ENCODE measurements around the gene DLG1. TPM values are rescaled to one million over a fixed set of nuclear protein-coding genes. Genes with fewer than 3 reads are reported as not detected.

Gene DLG1
- total RNA-seq, 1 donor from 2014 or later: 49.0 TPM

DNA sequence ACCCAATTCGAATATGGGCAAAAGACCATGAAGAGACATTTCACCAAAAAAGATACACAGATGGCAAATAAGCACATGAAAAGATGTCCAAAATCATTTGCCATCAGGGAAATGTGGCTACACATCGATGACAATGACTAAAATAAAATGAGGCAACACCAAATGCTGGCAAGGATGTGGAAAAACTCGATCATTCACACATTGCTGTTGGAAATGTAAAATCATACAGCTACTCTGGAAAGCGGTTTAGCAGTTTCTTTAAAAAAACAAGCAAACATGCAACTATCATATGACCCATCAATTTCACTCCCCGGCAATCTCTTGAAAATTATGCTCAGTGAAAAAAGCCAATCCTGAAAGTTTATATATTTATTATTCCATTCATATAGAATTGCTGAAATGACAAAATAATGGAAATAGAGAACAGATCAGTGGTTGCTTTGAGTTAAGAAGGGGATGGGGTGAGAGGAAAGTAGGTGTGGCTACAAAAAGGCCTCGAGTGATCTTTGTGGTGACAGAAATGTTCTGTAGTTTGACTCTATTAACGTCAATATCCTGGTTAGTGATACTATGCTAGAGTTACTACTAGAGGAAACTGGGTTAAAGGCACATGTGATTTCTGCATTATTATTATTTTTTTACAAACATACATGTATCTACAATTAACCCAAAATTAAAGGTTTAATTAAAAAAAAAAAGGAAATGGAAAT lies 45.0 kb downstream of the DLG1 start:
- ATAC-seq (no peak), DNase-seq (ENCODE audit: low spot score) (no peak)

DNA sequence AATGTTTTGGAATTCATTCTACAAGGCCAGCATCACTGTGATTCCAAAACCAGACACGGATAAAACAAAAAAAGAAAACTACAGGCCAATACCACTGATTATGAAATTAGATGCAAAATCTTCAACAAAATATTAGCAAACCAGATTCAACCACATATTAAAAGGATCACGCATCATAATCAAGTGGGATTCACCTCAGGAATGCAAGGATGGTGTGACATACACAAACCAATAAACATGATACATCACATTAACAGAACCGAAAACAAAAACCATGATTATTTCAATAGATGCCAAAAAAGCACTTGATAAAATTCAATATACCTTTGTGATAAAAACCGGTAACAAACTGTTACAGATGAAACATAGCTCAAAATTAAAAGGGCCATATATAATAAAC lies 48.9 kb downstream of the DLG1 start:
- ATAC-seq: no peak

DNA sequence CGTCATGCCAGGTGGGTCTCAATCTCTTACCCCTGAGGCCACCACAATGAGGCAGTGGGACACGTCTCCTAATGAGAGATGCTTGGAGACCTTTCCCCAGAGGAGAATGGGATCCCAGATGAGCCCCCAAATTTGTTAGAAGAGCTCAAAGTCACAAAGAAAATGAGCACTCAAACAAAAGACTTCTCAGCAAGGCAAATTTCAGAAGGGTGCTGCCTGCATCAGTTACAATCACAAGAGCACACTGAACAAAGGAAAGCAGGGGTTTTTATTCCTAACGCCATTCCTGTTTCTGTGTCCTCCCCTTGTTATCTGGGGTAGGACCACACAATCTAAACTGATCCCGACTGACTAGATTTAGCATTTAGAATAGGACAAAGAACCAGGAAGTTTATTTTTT lies 50.1 kb downstream of the DLG1 start:
- no peak for DNase-seq (ENCODE audit: low spot score)
- ATAC-seq: no peak

More for the DNA sequence above, 48.9 kb downstream of the DLG1 start:
- no peak for DNase-seq (ENCODE audit: low spot score)

DNA sequence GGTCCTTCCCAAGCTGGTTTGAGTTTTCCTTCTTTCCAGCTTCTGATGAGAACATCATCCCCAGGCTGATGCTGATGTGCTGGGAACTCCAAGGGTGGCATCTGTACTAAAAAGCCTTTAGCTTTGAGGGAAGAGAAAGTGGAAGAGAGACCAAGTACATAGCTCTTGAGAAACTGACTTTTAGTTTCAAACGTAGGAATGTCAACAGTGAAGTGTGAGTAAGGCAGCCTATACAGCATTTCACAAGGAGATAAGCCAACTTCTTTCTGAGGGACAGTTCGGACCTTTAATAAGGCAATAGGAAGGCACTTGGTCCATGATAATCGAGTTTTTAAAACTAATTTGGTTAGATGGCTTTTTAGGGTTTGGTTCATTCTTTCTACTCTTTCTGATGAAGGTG lies 53.7 kb downstream of the DLG1 start:
- no peak for ATAC-seq

DNA sequence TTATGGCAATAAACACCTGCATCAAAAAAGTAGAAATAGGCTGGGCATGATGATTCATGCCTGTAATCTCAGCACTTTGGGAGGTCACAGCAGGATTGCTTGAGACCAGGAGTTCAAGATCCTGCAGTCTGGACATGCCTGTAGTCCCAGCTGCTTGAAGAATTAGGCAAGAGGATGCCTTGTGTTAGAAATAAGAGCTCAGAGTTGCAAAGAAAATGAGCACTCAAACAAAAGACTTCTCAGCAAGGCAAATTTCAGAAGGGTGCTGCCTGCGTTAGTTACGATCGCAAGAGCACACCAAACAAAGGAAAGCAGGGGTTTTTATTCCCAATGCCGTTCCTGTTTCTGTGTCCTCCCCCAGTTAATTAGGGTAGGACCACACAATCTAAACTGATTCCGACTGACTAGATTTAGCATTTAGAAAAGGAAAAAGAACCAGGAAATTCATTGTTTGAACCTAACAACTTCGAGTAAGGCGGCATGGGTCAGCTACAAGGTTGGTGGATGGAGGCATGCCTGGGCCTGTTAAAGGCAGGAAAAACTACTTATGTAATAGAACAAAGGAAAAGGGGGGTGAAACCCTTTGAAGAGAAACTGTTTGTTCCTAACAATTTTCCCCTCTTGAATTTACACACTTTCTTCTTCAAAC lies 55.5 kb downstream of the DLG1 start:
- DNase-seq (ENCODE audit: low spot score): no peak
- ATAC-seq: no peak

More for the DNA sequence above, 53.7 kb downstream of the DLG1 start:
- no peak for DNase-seq (ENCODE audit: low spot score)

DNA sequence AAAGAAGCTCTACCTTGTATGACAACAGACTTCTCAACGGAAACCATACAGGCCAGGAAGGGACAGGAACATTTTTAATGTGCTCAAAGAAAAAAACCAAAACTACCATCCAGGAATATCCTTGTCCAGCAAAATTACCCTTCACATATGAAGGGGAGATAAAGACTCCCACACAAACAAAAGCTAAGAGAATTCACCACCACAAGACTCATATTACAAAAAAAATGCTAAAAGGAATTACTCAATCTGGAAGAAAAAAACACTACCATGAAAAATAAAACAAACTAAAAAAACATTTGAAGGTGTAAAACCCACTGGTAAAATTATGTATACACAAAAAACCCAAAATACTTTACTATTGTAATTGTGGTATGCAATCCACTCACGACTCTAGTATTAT lies 57.2 kb downstream of the DLG1 start:
- no peak for DNase-seq (ENCODE audit: low spot score)
- ATAC-seq: no peak

DNA sequence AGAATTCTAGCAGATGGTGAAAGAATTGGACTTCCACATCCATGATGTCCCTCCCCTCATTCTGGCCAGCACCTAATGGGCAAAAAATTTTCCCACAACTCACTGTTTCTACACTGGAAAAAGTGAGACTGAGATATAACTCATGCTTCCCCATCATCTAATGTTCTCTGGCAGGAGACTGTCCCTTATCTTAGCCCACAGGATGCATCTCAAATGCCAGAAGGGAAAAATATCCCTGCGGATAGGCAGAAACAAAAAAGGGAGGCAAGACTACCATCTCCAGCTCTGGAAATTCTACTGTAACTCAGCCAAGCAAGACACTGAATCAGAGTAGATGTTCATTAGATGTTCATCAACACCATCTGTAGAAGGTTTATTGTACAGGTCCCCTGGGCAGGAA lies 58.6 kb downstream of the DLG1 start:
- DNase-seq (ENCODE audit: low spot score) (no peak), ATAC-seq (no peak)

DNA sequence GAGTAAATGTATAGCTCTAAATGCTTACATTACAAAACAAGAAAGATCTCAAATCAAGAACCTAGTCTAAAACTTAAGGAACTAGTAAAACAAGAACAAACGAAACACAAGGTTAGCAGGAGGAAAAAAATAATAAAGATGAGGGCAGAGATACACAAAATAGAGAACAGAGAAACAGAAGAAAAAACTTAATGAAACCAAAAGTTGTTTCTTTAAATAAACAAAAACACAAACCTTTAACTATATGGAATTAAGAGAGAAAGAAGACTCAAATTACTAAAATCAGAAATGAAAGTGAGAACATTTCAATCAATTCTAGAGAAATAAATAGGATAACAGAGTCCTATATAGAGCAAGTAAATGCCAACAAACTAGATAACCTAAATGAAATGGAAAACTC lies 59.6 kb downstream of the DLG1 start:
- no peak for DNase-seq (ENCODE audit: low spot score)
- ATAC-seq: no peak

DNA sequence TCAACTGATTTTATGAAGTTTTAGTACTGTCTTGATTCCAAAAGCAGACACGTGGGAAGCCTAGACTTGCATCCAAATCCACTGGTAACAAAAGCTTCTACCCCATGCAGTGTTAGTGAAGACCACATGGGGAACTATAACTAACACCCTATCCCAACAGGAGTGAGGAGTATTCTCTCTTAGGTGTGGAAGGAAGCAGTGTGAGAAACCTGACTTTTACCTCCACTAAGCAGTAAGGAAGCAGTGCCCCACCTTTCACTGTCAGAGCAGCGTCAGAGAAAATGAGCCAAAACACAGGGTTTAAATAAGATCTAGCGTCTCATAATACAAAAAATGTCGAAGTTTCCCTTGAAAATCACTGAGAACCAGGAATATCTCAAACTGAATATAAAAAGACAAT lies 60.5 kb downstream of the DLG1 start:
- ATAC-seq (no peak), DNase-seq (ENCODE audit: low spot score) (no peak)

DNA sequence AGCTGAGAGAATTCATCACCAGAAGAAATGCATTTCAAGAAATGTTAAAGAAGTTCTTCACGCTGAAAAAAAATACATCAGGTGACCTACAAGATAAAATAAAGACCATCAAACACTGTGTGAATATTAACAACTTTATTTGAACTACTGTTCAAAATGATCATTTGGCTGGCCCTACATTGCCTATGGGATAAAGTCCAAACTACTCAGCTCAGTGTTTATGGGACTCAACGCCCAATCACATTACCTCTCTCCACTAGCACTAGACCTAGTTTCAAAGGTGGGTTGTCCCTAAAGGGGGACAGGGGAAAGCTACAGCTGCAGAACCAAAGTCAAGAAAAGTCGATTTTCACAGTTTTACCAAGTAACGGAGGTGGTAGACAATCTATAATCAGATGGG lies 62.0 kb downstream of the DLG1 start:
- ATAC-seq (peak; percentile 88), DNase-seq (ENCODE audit: low spot score) (no peak)

DNA sequence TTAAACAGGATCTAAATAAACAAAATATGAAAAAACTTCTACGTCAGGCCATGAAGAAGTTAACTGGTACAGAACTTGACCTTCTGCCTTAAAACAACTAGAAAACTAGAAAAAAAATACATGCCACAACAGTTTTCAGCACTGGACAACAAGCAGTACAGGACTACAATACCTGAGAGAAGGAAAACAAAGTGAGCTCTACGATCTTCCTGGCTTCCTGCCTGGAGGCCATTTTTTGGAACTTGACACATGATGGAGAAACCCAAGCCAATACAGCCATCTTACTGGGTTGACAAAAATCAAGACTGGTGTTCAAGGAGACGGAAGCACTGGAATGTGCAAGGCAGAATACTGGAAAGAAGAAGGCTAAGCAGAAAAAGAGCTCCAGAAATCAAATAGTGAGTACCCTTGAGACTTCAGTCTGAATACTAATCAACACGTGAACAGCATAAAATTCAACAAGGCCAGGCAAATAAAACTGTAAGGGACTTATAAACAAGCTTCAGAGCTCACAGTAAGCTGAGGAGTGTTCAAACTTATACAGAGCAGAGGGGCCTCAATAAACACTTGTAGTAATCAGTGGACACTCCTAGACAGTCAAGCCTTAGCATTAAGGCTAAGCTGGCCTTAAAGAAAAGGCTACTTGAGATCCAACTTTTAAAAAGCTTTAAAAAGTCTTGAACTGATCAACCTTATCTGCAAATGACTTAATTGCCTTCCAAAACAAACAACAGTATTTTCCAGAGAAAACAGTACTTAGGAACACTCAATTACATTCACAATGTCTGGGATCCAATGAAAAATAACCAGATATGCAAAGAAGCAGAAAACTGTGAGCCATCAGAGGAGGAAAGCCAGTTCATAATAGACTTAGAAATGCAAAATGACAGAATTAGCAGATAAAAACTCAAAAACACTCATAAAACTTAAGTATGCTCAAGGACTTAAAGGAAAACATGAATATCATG lies 63.2 kb downstream of the DLG1 start:
- DNase-seq (ENCODE audit: low spot score) (peak; percentile 58), ATAC-seq (peak; percentile 50)

DNA sequence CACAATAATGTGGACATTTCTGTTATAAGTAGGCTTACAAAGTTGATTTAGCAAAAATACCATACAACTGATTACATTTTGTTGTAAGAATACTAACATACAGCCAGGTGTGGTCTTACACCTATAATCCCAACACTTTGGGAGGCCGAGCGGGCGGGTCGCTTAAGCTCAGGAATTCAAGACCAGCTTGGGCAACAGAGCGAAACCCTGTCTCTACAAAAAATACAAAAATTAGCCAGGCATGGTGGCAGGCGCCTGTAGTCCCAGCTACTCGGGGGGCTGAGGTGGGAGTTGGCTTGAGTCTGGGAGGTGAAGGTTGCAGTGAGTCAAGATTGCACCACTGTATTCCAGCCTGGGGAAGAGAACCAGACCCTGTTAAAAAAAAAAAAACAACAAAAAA lies 67.1 kb downstream of the DLG1 start:
- ATAC-seq (no peak), DNase-seq (ENCODE audit: low spot score) (no peak)

DNA sequence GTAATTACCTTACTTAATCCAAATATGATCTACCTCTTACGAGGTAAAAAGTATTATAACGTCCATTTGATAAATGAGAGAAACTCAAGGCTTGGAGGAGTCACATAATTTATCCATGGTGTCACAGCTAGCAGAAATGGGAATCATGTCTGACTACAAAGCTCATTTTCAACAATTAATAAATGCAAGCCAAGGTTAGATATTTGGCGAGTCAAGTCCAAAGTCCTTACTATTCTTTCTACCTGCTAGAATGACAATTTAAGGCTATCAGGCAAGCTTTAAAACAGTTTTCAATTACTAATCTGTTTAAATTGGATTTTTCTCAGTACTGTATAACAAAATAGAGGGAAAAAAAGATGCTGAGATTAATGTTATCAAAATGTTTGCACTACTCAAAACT lies 68.6 kb downstream of the DLG1 start:
- DNase-seq (ENCODE audit: low spot score) (no peak), ATAC-seq (peak; percentile 55)

DNA sequence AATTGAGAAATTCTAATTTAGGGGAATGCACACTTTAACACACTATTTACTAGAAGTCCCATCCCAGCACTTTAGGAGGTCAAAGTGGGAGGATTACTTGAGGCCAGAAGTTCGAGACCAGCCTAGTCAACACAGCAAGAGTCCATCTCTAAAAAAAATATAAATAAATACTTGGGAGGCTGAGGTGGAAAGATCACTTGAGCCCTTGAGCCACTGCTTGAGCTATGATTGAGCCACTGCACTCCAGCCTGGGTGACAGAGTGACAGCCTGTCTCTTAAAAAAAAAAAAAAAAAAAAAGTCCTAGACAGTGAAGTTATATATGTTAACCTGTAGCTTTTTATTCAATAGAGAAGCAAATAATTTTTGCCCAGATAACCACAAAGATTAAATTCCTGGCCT lies 69.2 kb downstream of the DLG1 start:
- ATAC-seq: peak; percentile 17
- DNase-seq (ENCODE audit: low spot score): no peak

DNA sequence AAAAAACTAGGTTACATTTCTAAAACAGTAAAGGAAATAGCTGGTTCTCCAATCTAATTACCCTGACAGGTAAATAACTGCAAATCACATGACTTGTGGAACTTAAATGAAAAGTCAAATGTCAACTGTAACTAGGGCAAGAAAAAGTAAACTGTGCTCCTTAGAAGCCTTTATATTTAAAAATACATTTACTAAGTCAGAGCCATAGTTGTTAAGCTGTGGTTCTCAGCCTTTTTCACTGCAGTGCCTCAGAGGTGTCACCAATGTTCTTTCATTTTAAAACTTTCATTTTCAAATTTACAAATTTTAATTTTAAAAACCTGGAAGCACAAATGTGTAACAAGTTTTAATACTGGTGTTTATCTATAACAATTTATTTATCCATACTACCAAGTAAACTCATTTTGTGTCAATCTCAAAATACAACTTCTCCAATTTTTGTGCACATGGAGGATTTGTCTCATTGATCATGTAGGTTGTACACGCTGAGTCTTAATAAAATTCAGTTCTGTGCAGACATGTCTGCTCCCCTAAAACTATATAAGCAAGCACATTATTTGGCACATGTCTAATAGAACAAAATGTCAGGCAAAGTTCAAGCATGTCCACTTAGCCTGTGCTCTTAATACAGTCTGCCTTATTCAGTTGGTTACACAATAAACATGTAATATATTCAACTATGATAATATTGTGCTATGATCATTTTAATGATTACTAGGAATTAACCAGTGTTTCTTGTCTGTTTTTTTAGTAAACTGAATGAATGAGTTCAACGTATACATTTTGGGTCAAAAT lies 70.4 kb downstream of the DLG1 start:
- ATAC-seq (peak; percentile 43), DNase-seq (ENCODE audit: low spot score) (no peak)

DNA sequence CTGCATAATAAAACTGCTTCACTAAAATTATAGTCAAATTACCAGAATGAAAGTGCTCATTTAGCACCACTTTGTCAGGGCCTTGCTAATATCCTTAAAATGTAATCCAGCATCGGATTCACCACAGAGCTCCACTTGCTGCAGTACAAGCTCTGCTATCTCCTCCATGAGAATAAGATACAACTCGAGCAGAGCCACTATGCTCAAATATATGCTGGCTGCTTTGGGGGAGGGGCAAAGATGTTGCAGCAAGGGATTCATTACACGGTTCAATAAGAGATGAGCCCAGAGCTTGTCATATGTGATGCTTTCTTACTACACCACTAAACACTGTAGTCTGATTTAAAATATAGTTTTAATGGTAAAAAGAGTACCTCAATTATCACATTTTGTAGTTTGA lies 72.2 kb downstream of the DLG1 start:
- ATAC-seq (no peak), DNase-seq (ENCODE audit: low spot score) (no peak)

DNA sequence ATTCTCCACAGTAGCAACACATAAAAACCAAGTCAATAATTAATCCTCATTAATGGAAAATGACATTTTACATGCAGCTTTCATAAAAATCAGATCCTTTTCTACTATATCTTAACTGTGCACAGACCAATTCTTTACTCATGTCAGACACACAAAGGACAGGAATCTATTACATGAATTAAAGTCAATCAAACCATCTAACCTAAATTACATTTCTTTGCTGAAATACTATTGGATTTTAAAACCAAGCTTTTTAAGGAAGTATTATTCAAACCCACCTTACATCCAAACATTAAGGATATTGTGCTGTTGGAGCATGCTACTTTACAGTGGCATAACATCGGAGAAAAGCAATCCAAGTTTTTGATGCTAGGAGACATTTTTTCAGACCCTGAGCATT lies 72.8 kb downstream of the DLG1 start:
- no peak for DNase-seq (ENCODE audit: low spot score)
- no peak for ATAC-seq

DNA sequence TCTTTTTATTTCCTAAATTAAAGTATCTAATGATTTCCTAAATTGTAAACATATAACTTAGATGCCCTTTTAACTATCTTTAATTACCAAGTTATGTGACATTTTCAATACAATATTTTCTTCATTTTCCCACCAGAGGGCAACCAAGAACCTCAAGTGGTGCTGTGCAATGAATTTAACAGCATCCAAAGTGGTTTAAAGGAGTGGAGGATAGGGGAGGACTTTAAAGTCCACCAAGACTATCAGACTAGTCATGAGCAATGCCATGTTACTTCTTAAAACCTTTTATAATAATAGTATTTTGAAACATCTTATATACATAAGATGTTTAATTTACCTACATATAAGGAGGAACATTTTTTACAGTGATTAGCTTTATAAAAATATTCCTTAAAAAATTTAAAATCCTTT lies 74.4 kb downstream of the DLG1 start:
- no peak for DNase-seq (ENCODE audit: low spot score)
- peak; percentile 73 for ATAC-seq

DNA sequence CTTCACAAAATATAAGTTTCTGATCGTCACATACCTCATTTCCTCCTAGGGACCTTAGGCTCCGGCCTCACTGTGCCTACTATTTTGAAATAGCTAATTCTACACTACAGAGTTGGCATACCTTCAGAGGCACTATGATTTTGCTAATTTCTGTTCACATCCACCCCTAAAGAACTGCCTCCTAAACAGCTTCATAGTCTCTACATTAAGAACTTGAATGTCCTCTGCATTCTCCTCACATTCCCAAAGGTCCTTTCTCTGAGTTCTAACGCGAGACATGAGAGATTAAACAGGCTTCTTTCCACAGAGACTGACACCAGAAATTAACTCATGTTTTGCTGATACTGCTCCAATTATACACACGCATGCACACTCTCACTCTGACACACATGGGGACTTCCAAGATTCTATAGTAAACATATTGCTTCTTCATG lies 75.5 kb downstream of the DLG1 start:
- peak; percentile 71 for ATAC-seq
- no peak for DNase-seq (ENCODE audit: low spot score)

DNA sequence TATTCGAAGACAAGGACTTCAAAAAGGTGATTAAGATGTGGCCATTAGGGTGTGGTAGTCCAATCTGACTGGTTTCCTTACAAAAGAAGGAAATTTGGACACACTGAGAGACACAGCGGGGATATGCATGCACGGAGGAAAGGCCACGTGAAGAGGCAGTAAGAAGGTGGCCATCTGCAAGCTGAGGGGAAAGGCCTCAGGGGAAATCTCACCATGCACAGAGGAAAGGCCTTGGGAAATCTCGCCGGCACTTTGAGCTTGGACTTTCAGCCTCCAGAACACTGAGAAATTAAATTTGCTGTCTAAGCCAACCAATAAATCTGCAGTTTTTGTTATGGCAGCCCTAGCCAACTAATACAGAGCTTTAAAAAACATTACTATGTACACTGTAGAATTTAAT lies 78.8 kb downstream of the DLG1 start:
- no peak for DNase-seq (ENCODE audit: low spot score)
- peak; percentile 51 for ATAC-seq

DNA sequence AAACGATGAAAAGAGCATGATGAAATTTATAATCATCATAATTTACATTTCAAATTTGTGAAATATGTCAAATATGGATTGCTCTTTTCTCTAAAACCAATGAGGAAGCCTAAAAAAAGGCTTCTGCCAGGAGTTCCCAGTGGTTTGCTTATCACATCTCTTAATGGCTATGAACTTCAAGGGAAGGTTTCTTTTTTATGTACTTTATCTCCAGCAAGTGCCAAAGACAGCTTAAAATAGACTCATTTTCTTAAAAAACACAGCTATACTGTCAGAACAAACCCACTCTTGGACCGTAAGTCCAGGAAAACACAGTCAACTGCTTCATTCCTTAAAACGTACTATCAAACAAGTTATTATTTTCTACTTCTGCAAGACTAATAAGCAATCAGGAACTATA lies 80.2 kb downstream of the DLG1 start:
- DNase-seq (ENCODE audit: low spot score) (no peak), ATAC-seq (no peak)

All from left lobe of liver (tissue), 2 donors.